BE2C (cell line): Measurements from ENCODE around the gene INPP5J.

Source experiments
- DNase-seq: peaks from one replicate; pipeline ENCODE4 v3.0.0-alpha.2; 2020
- H3K27me3 ChIP-seq: fragments of 250-450 bp; sonication (Bioruptor Pico); 2 replicates; pipeline ENCODE4 v1.5.1; 2020; ENCODE audit warnings: mild to moderate bottlenecking
- H3K36me3 ChIP-seq: fragments of 250-450 bp; sonication (Bioruptor Pico); 2 replicates; pipeline ENCODE4 v1.5.1; 2020; ENCODE audit warnings: mild to moderate bottlenecking
- H3K4me1 ChIP-seq: fragments of 250-450 bp; sonication (Bioruptor Pico); 2 replicates; pipeline ENCODE4 v1.5.1; 2020
- H3K4me3 ChIP-seq: 2 replicates; pipeline ENCODE4 v1.5.1; 2011; ENCODE audit warnings: low read depth, low read length
- H3K9me3 ChIP-seq: fragments of 250-450 bp; sonication (Bioruptor Pico); 2 replicates; pipeline ENCODE4 v1.5.1; 2020
- TF ChIP-seq, protein P1 (sequence below): IDR thresholded peaks from 2 replicates; pipeline ENCODE4 v1.5.1; 2012; ENCODE audit warnings: mild to moderate bottlenecking, low read depth, low read length

Gene INPP5J

DNA sequence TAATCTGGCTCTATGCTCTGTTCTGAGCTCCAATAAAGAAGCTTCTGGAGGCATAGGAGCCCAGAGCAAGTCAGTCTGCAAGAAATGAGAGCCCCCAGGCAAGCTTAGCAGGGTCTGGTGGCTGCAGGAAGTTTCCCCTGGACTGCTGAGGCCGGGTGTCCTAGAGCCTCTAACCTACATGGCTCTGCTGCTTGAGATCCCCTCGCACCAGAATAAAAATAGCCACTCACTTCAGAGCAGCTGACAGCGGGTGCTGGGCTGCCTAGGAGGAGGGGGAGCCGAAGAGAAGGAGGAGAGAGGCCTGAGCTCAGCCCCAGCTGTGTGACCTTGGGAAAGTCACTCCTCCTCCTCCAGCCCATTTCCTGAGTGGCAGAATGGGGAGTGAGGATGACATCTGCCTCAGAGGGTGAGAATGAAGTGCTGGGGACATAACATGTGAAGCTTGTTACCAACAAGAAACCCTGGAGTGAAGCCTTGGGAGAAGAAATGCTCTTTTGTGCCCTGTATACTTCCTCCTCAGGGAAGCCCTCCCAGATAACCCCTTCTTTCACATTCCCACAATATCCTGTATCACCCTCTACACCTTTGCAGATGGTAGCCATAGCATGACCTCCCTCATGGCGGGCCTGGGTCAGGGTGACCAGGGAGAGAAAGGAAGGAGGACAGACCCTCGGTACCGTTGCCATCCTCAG lies 3.6 kb upstream of the INPP5J start:
- no peaks in the 10 kb centered on the region for H3K9me3 ChIP-seq
- H3K27me3 ChIP-seq, result no peaks in the 10 kb centered on the region
- H3K4me3 ChIP-seq, result no peak overlapping the region
- TF ChIP-seq, protein P1, sequence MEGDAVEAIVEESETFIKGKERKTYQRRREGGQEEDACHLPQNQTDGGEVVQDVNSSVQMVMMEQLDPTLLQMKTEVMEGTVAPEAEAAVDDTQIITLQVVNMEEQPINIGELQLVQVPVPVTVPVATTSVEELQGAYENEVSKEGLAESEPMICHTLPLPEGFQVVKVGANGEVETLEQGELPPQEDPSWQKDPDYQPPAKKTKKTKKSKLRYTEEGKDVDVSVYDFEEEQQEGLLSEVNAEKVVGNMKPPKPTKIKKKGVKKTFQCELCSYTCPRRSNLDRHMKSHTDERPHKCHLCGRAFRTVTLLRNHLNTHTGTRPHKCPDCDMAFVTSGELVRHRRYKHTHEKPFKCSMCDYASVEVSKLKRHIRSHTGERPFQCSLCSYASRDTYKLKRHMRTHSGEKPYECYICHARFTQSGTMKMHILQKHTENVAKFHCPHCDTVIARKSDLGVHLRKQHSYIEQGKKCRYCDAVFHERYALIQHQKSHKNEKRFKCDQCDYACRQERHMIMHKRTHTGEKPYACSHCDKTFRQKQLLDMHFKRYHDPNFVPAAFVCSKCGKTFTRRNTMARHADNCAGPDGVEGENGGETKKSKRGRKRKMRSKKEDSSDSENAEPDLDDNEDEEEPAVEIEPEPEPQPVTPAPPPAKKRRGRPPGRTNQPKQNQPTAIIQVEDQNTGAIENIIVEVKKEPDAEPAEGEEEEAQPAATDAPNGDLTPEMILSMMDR, result no peak
- no peak for DNase-seq
- no peaks in the 10 kb centered on the region; the same call in 1 of the 2 replicates for H3K4me1 ChIP-seq
- H3K36me3 ChIP-seq, result no peaks in the 10 kb centered on the region

DNA sequence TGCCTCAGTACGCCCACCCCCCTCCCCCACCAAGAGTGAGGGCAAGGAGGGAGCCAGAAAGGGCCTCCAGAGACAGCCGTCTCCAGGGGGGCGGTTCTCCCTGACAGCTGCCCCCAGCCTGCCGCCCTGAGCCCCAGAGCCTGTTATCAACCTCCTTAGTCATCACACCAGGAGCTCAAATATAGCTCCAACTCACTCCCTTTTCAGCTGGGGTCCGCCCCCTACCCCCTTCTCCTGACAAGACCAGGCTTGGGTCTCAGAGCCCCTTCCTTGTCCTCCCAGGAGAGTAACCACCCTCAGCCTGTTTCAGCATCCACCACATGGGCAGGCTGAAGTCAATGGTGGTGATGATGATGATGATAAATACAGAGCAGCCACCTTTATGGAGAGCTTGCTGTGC lies 2.5 kb upstream of the INPP5J start:
- Histone ChIP-seq H3K4me1 (no peaks in the 10 kb centered on the region; the same call in 1 of the 2 replicates), H3K4me3 (no peak overlapping the region)
- no peak for DNase-seq

DNA sequence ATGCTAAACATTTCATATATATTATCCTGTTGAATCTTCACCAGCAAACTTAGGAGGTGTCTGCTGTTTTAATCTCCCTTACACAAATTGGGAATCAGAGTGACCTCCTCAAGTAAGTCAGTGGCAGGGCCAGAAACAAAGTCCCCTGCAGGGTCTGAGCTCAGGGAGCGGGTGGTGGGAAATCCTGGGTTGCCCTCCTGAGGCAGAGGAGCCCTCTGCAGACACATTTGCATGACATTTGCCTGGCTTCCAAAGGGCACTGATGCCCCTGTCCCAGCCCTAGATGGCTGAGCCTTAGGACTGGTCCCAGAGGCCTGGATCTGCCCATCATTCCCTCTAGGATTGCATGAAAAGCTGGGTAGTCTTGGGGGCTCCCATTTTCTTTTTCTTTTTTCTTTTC lies 2.1 kb upstream of the INPP5J start:
- Histone ChIP-seq H3K36me3 (no peaks in the 10 kb centered on the region), H3K4me3 (no peak overlapping the region), H3K4me1 (no peaks in the 10 kb centered on the region; the same call in 1 of the 2 replicates), H3K9me3 (no peaks in the 10 kb centered on the region), H3K27me3 (no peaks in the 10 kb centered on the region)
- TF ChIP-seq, protein P1, result no peak
- no peak for DNase-seq

More for the DNA sequence above, 2.5 kb upstream of the INPP5J start:
- no peaks in the 10 kb centered on the region for H3K27me3 ChIP-seq
- TF ChIP-seq, protein P1, result no peak
- H3K9me3 ChIP-seq, result no peaks in the 10 kb centered on the region
- no peaks in the 10 kb centered on the region for H3K36me3 ChIP-seq

DNA sequence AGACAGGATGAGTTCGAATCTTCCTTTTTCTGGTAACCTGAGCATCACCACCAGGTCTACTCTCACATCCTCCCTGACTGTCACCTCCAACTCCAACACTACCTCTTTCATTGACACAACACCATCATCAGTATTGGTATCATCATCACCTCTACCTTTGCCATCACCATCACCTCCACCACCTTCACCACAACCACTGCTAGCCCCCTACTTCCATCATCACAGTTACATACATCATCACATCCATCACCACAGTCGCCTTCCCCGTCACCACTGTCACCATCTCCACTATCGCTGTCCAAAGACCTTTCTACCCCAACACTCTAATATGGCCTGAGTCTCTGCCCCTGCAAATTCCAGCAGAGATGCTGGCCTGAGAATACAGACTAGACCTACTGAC lies 1.4 kb upstream of the INPP5J start:
- Histone ChIP-seq H3K4me3 (no peak overlapping the region), H3K9me3 (no peaks in the 10 kb centered on the region), H3K36me3 (no peaks in the 10 kb centered on the region), H3K27me3 (no peaks in the 10 kb centered on the region), H3K4me1 (peaks cover under 1% of the 10 kb centered on the region; the same call in 1 of the 2 replicates)
- no peak for DNase-seq
- TF ChIP-seq, protein P1, result no peak

DNA sequence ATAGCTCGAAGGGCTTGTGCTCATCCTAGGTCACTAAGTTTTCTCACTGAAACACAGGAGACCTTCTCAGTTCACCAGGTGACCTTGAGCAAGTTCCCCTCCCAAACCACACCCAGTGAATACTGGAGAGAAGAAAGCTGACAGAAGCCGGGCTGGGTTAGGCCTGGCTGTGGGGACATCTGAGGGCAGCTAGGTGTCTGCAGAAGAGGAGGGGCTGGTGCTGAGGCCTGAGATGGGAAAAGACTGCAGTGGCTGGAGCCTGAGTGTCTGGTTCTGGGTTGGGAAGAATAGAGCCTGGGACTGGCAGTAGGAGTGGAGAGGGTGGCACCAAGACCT lies 602 bp upstream of the INPP5J start:
- Histone ChIP-seq H3K36me3 (no peaks in the 10 kb centered on the region), H3K4me1 (peaks cover 8% of the 10 kb centered on the region), H3K9me3 (no peaks in the 10 kb centered on the region), H3K4me3 (no peak overlapping the region), H3K27me3 (no peaks in the 10 kb centered on the region)
- TF ChIP-seq, protein P1, result no peak
- no peak for DNase-seq

GRCh38 chr22:31123292-31123602 lies 481 bp downstream of the INPP5J start:
- no peak for DNase-seq
- Histone ChIP-seq H3K4me1 (peaks cover 15% of the 10 kb centered on the region), H3K4me3 (peak overlapping the region; percentile 61), H3K27me3 (no peaks in the 10 kb centered on the region), H3K36me3 (no peaks in the 10 kb centered on the region), H3K9me3 (no peaks in the 10 kb centered on the region)
- TF ChIP-seq, protein P1, result no peak
